HEK293 (cell line): ENCODE data around the gene EIF4A3.

Experiments used
- CTCF ChIA-PET: fragments of 350-600 bp; formaldehyde crosslinking; extraction: SDS; loops from one replicate; lab custom pipeline; 2021; ENCODE audit warnings: antibody characterized with exemption; lab: Yijun Ruan, JAX
- POLR2A ChIA-PET: fragments of 300-600 bp; formaldehyde crosslinking; extraction: SDS; loops from one replicate; lab custom pipeline; 2020; ENCODE audit warnings: antibody characterized with exemption, inconsistent platforms; lab: Yijun Ruan, JAX
- H3K27ac ChIP-seq: fragments of 200-500 bp; sonication (Bioruptor generic); 2 replicates; pipeline ENCODE4 v1.5.1; 2014; ENCODE audit warnings: low read depth, low read length, control low read depth, inconsistent platforms; ENCODE audit errors: extremely low read depth
- H3K36me3 ChIP-seq, 2 experiments: fragments of 200-500 bp in 1 of 2; sonication (Bioruptor generic) in 1 of 2; 1 replicate in 1 of 2; 2 replicates in 1 of 2; pipeline ENCODE4 v1.5.1; 2014 to 2017; ENCODE audit warnings: inconsistent platforms in 2 of 2, low read length in 2 of 2; ENCODE audit not compliant: control insufficient read depth in 2 of 2, insufficient read depth in 1 of 2
- H3K4me1 ChIP-seq: fragments of 200-500 bp; sonication (Bioruptor generic); 2 replicates; pipeline ENCODE4 v1.5.1; 2014; ENCODE audit warnings: mild to moderate bottlenecking, low read length, inconsistent platforms; ENCODE audit not compliant: control insufficient read depth, insufficient read depth
- H3K4me3 ChIP-seq: 2 replicates; pipeline ENCODE4 v1.5.1; 2011; ENCODE audit warnings: low read depth, mild to moderate bottlenecking, control low read depth, low read length, moderate library complexity
- H3K9me3 ChIP-seq: fragments of 200-500 bp; sonication (Bioruptor generic); 2 replicates; pipeline ENCODE4 v1.5.1; 2014; ENCODE audit warnings: low read depth, low read length, inconsistent platforms; ENCODE audit not compliant: control insufficient read depth, insufficient read depth
- ATF2 ChIP-seq: fragments of 450-650 bp; formaldehyde crosslinking; IDR thresholded peaks from 2 replicates; pipeline ENCODE4 v1.5.1; 2016; ENCODE audit warnings: missing biosample characterization, missing genetic modification characterization, low read depth
- EGR2 ChIP-seq: fragments of 450-650 bp; formaldehyde crosslinking; IDR thresholded peaks from 2 replicates; pipeline ENCODE4 v1.5.1; 2016; ENCODE audit warnings: low read depth, missing biosample characterization, missing genetic modification characterization
- GLI2 ChIP-seq: fragments of 450-650 bp; formaldehyde crosslinking; IDR thresholded peaks from 2 replicates; pipeline ENCODE4; 2017; ENCODE audit warnings: missing biosample characterization, missing genetic modification characterization, low read depth, borderline replicate concordance
- GLIS1 ChIP-seq: fragments of 450-650 bp; formaldehyde crosslinking; IDR thresholded peaks from 2 replicates; pipeline ENCODE4 v1.5.1; 2016; ENCODE audit warnings: missing biosample characterization, missing genetic modification characterization
- KLF1 ChIP-seq: fragments of 450-650 bp; formaldehyde crosslinking; IDR thresholded peaks from 2 replicates; pipeline ENCODE4 v1.5.1; 2016; ENCODE audit warnings: missing biosample characterization, missing genetic modification characterization
- SP3 ChIP-seq: fragments of 450-650 bp; formaldehyde crosslinking; IDR thresholded peaks from 2 replicates; pipeline ENCODE4 v1.5.1; 2016; ENCODE audit warnings: missing biosample characterization, missing genetic modification characterization
- ZBTB8A ChIP-seq: fragments of 450-650 bp; formaldehyde crosslinking; IDR thresholded peaks from 2 replicates; pipeline ENCODE4 v1.5.1; 2016; ENCODE audit warnings: missing biosample characterization, missing genetic modification characterization
- ZIC2 ChIP-seq: fragments of 450-650 bp; formaldehyde crosslinking; IDR thresholded peaks from 2 replicates; pipeline ENCODE4 v1.5.1; 2016; ENCODE audit warnings: missing biosample characterization, missing genetic modification characterization
- ZNF121 ChIP-seq: fragments of 450-650 bp; formaldehyde crosslinking; IDR thresholded peaks from 2 replicates; pipeline ENCODE4 v1.5.1; 2016; ENCODE audit warnings: missing biosample characterization, missing genetic modification characterization
- ZNF157 ChIP-seq: fragments of 450-650 bp; formaldehyde crosslinking; IDR thresholded peaks from 2 replicates; pipeline ENCODE4 v1.5.1; 2016; ENCODE audit warnings: missing biosample characterization, missing genetic modification characterization
- ZNF16 ChIP-seq: fragments of 450-650 bp; formaldehyde crosslinking; IDR thresholded peaks from 2 replicates; pipeline ENCODE4 v1.5.1; 2016; ENCODE audit warnings: low read depth, missing biosample characterization, missing genetic modification characterization
- ZNF174 ChIP-seq: fragments of 450-650 bp; formaldehyde crosslinking; IDR thresholded peaks from 2 replicates; pipeline ENCODE4 v1.5.0; 2017; ENCODE audit warnings: missing biosample characterization, mild to moderate bottlenecking, missing genetic modification characterization
- ZNF239 ChIP-seq: fragments of 450-650 bp; formaldehyde crosslinking; IDR thresholded peaks from 2 replicates; pipeline ENCODE4 v1.5.1; 2016; ENCODE audit warnings: missing biosample characterization, missing genetic modification characterization
- ZNF311 ChIP-seq: fragments of 450-650 bp; formaldehyde crosslinking; IDR thresholded peaks from 2 replicates; pipeline ENCODE4 v1.5.1; 2017; ENCODE audit warnings: missing biosample characterization, missing genetic modification characterization, borderline replicate concordance
- ZNF521 ChIP-seq: fragments of 450-650 bp; formaldehyde crosslinking; IDR thresholded peaks from 2 replicates; pipeline ENCODE4 v1.5.1; 2017; ENCODE audit warnings: missing biosample characterization, mild to moderate bottlenecking, missing genetic modification characterization
- ZNF544 ChIP-seq: fragments of 450-650 bp; formaldehyde crosslinking; IDR thresholded peaks from 2 replicates; pipeline ENCODE4 v1.5.0; 2017; ENCODE audit warnings: missing biosample characterization, missing genetic modification characterization
- ZNF549 ChIP-seq: fragments of 450-650 bp; IDR thresholded peaks from 2 replicates; pipeline ENCODE4 v1.5.1; 2018; ENCODE audit warnings: missing biosample characterization, missing genetic modification characterization, mild to moderate bottlenecking, inconsistent platforms, moderate library complexity
- ZNF555 ChIP-seq: fragments of 450-650 bp; formaldehyde crosslinking; conservative IDR thresholded peaks from 2 replicates; pipeline ENCODE4 v1.5.1; 2017; ENCODE audit warnings: missing biosample characterization, mild to moderate bottlenecking, missing genetic modification characterization, inconsistent platforms
- ZNF645 ChIP-seq: fragments of 450-650 bp; formaldehyde crosslinking; IDR thresholded peaks from 2 replicates; pipeline ENCODE4; 2016; ENCODE audit warnings: missing biosample characterization, missing genetic modification characterization
- TF ChIP-seq, protein P1 (sequence below): fragments of 450-650 bp; formaldehyde crosslinking; IDR thresholded peaks from 2 replicates; pipeline ENCODE4 v1.5.1; 2016; ENCODE audit warnings: missing biosample characterization, missing genetic modification characterization
- TF ChIP-seq, protein P2 (sequence below): fragments of 450-650 bp; formaldehyde crosslinking; IDR thresholded peaks from 2 replicates; pipeline ENCODE4 v1.5.1; 2017; ENCODE audit warnings: missing biosample characterization, missing genetic modification characterization

EIF4A3 gene

DNA sequence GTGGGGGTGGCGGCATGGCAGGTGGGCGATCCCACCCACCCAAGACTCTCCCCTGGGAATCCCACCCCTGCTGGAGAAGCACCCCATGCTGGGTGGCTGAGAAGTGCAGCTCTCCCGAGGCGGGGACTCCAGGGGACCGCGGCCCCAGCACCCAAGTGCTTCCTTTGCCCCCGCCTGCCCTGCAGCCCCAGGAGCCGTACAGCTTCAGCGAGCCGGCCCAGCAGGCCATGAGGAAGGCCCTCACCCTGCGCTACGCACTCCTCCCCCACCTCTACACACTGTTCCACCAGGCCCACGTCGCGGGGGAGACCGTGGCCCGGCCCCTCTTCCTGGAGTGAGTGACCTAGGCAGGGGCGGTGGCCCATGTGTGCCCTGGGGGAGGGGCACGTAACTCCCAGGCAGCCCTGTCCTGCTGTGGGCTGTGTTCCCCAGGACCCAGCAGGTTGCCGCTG, 33.9 kb downstream of the EIF4A3 start:
- no peak overlapping the region for H3K4me3 ChIP-seq
- no peaks in the 10 kb centered on the region for H3K9me3 ChIP-seq
- TF ChIP-seq ZNF549 (tag by site-specific recombination) (no peak), GLIS1 (tag by site-specific recombination) (peak; percentile 66), EGR2 (peak; percentile 30; the same call in 1 of the 2 replicates), ZIC2 (tag by site-specific recombination) (peak; percentile 97)
- peaks cover 0 to 25% of the 10 kb centered on the region in 2 experiments; a peak in 1 of 3 replicates for H3K36me3 ChIP-seq
- no peaks in the 10 kb centered on the region for H3K4me1 ChIP-seq
- ChIA-PET POLR2A (interaction anchor here (0.7 to 1.3 kb wide), 2 partner anchors 10 to 12 kb away, joined by 3 to 7 read pairs; partner anchors contain the start of gene GAA), CTCF (interaction anchor here (1.0 kb wide), 1 partner anchor 12 kb away, joined by 5 read pairs; the partner anchor contains the start of gene GAA)
- H3K27ac ChIP-seq = no peak overlapping the region

- peaks cover 0 to 28% of the 10 kb centered on the region in 2 experiments; a peak in 1 of 3 replicates for H3K36me3 ChIP-seq
- no peaks in the 10 kb centered on the region for H3K4me1 ChIP-seq
- H3K27ac ChIP-seq = no peak overlapping the region
- ChIA-PET POLR2A (interaction anchor here (0.7 to 1.3 kb wide), 2 partner anchors 10 to 11 kb away, joined by 3 to 7 read pairs; partner anchors contain the start of gene GAA), CTCF (interaction anchor here (1.0 kb wide), 1 partner anchor 11 kb away, joined by 5 read pairs; the partner anchor contains the start of gene GAA)
- H3K4me3 ChIP-seq = no peak overlapping the region
- no peaks in the 10 kb centered on the region for H3K9me3 ChIP-seq
- no peak for TF ChIP-seq ZNF174 (tag by site-specific recombination)
- TF ChIP-seq ZNF157 (tag by site-specific recombination) = no peak
- TF ChIP-seq, protein P1, sequence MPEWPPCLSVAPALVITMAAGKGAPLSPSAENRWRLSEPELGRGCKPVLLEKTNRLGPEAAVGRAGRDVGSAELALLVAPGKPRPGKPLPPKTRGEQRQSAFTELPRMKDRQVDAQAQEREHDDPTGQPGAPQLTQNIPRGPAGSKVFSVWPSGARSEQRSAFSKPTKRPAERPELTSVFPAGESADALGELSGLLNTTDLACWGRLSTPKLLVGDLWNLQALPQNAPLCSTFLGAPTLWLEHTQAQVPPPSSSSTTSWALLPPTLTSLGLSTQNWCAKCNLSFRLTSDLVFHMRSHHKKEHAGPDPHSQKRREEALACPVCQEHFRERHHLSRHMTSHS (tag by site-specific recombination) = no peak
- TF ChIP-seq ATF2 (tag by site-specific recombination) = no peak
- no peak for TF ChIP-seq ZNF239
- TF ChIP-seq ZNF16 (tag by site-specific recombination) = no peak
- TF ChIP-seq ZNF311 = no peak
- TF ChIP-seq ZNF645 = no peak
- TF ChIP-seq, protein P2, sequence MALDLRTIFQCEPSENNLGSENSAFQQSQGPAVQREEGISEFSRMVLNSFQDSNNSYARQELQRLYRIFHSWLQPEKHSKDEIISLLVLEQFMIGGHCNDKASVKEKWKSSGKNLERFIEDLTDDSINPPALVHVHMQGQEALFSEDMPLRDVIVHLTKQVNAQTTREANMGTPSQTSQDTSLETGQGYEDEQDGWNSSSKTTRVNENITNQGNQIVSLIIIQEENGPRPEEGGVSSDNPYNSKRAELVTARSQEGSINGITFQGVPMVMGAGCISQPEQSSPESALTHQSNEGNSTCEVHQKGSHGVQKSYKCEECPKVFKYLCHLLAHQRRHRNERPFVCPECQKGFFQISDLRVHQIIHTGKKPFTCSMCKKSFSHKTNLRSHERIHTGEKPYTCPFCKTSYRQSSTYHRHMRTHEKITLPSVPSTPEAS (tag by site-specific recombination) = no peak
- no peak for TF ChIP-seq ZNF555 (tag by site-specific recombination)
- no peak for TF ChIP-seq GLIS1 (tag by site-specific recombination)
- no peak for TF ChIP-seq ZNF549 (tag by site-specific recombination)
- TF ChIP-seq ZNF121 = no peak
- no peak for TF ChIP-seq ZBTB8A (tag by site-specific recombination)
- TF ChIP-seq ZNF544 = no peak
- no peak for TF ChIP-seq GLI2
- TF ChIP-seq SP3 (tag by site-specific recombination) = no peak
- TF ChIP-seq ZNF521 (tag by site-specific recombination) = no peak
- no peak for TF ChIP-seq KLF1 (tag by site-specific recombination)
These were observed 34.4 kb downstream of the EIF4A3 start for GRCh38 chr17:80112471-80113032.
